Peyer's patch (tissue), 4 donors: ENCODE results near the gene ADGRD1.

Experiments
- POLR2A ChIP-seq, 2 donors: fragments of 450-650 bp; IDR thresholded peaks; one replicate each; pipeline ENCODE4 v1.5.1; 2017; ENCODE audit warnings: antibody characterized with exemption in 2 of 2, mild to moderate bottlenecking in 2 of 2, moderate library complexity in 2 of 2
- TF ChIP-seq, protein P1 (sequence below), 6 experiments: fragments of 450-650 bp in 4 of 6; fragments of 200-600 bp in 2 of 6; sonication (generic) in 1 of 6; IDR thresholded peaks; one replicate each; pipeline ENCODE4 v1.5.1; 2017 to 2019; ENCODE audit warnings: antibody characterized with exemption in 6 of 6, mild to moderate bottlenecking in 3 of 6, moderate library complexity in 1 of 6

DNA sequence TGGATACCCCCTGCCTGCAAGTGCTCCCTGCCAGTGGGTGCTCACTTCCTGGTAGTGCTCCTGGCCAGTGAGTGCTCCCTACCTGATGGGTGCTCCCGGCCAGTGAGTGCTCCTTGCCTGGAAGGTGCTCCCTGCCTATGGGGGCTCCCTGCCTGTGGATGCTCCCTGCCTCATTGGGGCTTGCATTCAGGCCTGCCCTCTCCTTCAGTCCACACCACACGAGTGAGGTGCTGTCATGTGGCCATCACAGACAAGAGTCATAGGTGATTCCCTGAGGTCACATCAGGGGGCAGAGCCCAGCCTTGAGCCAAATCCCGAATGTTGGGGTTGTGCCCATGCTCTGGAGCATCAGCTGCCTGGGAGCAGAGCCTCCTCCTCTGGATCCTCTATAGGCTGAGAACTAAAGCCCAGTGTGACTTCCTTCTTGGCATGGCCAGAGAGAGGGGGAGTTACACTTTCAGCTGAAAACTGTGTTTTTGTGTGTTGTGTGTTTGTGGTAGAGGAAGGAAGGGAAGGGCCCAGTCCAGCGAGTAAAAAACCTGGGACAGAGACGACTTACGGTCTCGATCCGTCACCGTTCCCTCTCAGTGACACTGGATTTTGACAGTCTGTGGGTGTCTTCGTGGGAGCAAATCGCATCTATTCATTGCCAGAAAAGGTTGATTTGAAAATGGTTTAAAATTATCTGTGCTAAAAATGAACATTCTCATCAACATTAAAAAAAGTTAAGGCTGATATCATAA lies 136.0 kb downstream of the ADGRD1 start:
- TF ChIP-seq, protein P1, sequence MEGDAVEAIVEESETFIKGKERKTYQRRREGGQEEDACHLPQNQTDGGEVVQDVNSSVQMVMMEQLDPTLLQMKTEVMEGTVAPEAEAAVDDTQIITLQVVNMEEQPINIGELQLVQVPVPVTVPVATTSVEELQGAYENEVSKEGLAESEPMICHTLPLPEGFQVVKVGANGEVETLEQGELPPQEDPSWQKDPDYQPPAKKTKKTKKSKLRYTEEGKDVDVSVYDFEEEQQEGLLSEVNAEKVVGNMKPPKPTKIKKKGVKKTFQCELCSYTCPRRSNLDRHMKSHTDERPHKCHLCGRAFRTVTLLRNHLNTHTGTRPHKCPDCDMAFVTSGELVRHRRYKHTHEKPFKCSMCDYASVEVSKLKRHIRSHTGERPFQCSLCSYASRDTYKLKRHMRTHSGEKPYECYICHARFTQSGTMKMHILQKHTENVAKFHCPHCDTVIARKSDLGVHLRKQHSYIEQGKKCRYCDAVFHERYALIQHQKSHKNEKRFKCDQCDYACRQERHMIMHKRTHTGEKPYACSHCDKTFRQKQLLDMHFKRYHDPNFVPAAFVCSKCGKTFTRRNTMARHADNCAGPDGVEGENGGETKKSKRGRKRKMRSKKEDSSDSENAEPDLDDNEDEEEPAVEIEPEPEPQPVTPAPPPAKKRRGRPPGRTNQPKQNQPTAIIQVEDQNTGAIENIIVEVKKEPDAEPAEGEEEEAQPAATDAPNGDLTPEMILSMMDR (IDR thresholded peaks at IDR 0.05): no peak
- TF ChIP-seq POLR2A (IDR thresholded peaks at IDR 0.05): no peak
